NB4 (cell line): Measurements from ENCODE around the gene EIF1.

ENCODE experiments used
- POLR2A ChIP-seq: IDR thresholded peaks from 2 replicates; pipeline ENCODE4 v1.6.1; 2011; ENCODE audit warnings: mild to moderate bottlenecking; ENCODE audit not compliant: insufficient read length; ENCODE audit errors: extremely low read depth
- TF ChIP-seq, protein P1 (sequence below): IDR thresholded peaks from one replicate; pipeline ENCODE4 v1.5.1; 2012; ENCODE audit warnings: low read depth, low read length

DNA sequence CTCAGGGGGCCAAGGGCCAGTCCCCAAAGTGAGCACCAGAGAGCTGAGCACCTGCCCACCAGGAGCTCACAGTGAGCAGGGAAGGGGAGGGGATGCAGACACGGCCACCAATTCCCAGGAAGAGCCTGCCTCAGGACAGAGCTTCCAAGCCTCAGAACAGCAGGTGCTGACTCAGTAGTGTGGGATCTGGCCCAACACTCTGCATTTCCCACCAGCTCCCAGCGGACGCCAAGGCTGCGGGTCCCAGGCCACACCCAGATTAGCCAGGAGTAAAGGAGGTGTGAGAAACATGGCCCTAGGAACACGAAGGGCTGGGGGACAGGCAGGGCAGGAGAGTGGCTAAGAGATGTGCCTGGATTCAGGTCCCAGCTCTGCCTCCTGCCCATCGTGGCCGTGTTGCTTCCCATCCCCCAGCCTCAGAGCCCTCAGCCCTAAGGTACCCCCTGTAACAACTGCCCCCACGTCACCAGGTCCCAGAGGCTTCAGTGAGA lies 28.4 kb upstream of the EIF1 start:
- TF ChIP-seq, protein P1, sequence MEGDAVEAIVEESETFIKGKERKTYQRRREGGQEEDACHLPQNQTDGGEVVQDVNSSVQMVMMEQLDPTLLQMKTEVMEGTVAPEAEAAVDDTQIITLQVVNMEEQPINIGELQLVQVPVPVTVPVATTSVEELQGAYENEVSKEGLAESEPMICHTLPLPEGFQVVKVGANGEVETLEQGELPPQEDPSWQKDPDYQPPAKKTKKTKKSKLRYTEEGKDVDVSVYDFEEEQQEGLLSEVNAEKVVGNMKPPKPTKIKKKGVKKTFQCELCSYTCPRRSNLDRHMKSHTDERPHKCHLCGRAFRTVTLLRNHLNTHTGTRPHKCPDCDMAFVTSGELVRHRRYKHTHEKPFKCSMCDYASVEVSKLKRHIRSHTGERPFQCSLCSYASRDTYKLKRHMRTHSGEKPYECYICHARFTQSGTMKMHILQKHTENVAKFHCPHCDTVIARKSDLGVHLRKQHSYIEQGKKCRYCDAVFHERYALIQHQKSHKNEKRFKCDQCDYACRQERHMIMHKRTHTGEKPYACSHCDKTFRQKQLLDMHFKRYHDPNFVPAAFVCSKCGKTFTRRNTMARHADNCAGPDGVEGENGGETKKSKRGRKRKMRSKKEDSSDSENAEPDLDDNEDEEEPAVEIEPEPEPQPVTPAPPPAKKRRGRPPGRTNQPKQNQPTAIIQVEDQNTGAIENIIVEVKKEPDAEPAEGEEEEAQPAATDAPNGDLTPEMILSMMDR, result no peak
- no peak for TF ChIP-seq POLR2A
